ENCODE measurements around the gene NT5C3A.
"Not testable (repeated sequence)": the region's sequence is repeated elsewhere in the genome, so short reads cannot be mapped to it uniquely, and the experiment has no call there.

Gene NT5C3A

DNA sequence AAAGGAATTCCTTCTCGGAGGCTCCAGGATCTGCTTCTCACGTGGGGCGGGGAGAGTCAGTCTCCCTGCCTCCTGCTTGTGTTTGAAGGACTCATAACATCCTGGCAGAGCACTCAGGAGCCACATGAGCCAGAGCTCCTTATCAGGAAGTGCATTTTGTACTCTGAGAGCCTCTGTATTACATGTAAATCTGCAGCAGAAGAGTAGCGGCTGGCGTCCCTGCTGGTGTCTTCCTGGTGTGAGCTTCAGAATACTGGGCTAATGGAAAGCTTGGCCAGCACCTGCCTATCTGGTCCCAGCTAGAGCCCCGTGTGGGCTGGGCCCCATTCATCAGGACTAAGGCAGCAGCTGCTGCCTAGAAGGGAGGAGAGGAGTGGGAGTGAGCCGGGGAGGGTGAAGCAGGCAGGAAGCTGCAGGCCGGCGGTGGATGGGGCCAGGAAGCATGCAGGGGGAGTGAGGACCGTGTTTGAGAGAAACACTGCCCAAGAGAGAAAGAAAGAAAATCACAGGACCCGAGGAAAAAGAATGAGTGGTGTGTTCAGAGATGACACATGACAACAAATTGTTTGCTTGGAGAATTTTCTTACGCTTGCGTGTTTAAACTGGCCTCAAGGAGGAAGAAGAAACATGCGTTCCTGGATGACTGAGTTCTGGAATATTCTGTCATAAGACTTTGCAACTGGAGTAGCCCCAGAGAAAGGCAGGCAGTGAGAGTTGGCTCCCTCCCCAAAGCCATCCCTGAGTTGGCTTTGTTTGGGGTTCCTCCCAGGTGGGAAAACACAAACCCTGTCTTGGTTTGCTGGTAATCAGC, 64.0 kb downstream of the NT5C3A start:
- H3K27ac ChIP-seq: peak overlapping the region; percentile 40; the same call in 1 of the 2 replicates

- H3K27ac ChIP-seq: peak overlapping the region; percentile 40; the same call in 1 of the 2 replicates
Observed at GRCh38 chr7:32997956-32998355, 64.6 kb downstream of the NT5C3A start.

- H3K27ac ChIP-seq: not testable (repeated sequence)
Observed at GRCh38 chr7:32992750-32993149, 69.8 kb downstream of the NT5C3A start.

GRCh38 chr7:32991975-32992700, 70.4 kb downstream of the NT5C3A start:
- H3K27ac ChIP-seq: not testable (repeated sequence)

- peak overlapping the region; percentile 49; the same call in 1 of the 2 replicates for H3K27ac ChIP-seq
Observed at GRCh38 chr7:32991068-32991585, 71.4 kb downstream of the NT5C3A start.

GRCh38 chr7:32988148-32988547, 74.4 kb downstream of the NT5C3A start:
- H3K27ac ChIP-seq: not testable (repeated sequence)

DNA sequence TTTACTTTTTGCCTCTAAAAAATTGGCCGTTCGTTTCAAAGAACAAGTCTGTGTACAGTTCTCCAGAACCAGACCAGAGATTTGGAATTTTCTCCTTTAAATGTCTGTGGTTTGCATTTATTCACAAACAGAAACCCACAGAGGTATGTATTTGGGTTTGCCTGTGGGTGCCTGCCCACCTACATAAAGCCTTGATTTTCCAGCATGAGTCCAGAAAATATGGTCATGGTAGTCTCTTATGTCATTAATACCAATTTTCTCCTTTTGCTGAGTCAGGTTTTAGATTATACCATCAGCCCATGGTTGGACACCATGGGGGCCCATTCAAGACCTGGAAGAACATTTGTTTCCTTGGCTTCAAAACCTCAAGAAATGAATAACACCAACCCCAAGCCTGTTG, 82.7 kb downstream of the NT5C3A start:
- not testable (repeated sequence) for H3K27ac ChIP-seq

- H3K27ac ChIP-seq: not testable (repeated sequence)
Observed at GRCh38 chr7:32979246-32979645, 83.3 kb downstream of the NT5C3A start.

DNA sequence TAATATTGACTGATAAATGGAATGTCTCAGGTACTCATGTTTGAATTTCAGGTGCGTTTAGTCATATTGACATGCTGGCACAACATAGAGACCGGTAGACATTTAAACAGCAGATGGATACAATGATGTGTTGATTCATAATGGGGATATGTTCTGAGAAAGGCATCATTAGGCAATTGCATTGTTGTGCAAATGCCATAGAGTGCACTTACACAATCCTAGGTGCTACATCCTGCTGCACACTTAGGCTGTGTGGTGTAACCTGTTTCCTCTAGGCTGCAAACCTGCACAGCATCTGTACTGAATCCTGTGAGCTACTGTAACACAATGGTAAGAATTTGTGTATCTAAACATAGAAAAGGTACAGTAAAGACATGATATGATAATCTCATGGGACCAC, 85.4 kb downstream of the NT5C3A start:
- not testable (repeated sequence) for H3K27ac ChIP-seq

DNA sequence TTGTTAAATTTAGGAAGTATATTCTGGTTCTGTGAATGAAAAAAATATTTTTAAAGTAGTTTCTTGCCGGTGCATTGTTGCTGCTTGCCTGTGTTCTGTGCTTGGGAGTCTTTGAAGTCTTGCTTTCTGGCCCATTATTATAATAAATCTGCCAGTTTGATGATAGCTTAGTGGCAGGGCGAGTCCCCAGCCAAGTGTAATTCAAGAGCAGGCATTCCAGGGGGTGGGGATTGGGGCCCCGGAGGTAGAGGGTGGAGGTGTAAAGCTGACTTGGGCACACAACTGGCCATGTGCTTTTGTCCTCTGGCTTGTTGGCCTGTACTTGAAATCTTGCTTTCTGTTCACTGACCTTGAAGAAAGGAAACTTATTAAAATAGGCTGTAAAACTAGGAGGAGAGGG, 90.6 kb downstream of the NT5C3A start:
- H3K27ac ChIP-seq: not testable (repeated sequence)

- not testable (repeated sequence) for H3K27ac ChIP-seq
Observed at GRCh38 chr7:32967268-32967582, 95.4 kb downstream of the NT5C3A start.

DNA sequence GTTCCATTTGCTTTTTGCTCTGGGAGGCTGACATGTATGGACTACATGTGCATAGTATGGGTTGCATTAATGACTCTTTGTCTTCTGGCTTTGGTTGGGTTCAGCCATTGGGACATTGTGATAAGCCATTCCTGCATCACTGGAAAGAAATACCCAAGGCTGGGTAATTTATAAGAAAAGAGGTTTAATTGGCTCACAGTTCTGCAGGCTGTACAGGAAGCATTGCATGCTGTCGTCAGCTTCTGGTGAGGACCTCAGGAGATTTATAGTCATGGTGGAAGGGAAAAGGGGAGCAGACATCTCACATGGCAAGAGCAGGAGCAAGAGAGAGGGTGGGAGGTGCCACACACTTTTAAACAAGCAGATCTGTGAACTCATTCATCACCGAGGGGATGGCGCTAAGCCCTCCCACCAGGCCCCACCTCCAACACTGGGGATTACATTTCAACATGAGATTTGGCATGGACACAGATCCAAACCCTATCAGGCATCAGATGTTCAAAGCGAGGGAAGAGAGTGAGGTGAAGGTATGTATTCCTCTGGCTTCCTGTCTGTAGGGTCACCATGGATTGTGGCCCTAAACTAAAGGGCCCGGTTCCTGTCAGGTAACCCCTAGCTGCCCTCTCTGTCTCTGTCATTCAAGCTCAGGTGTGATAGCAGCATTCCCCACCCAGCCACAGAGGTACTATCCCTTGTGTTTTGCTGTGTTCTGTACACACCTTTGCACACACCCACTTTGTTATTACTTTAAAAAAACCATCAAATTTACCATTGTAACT, 95.9 kb downstream of the NT5C3A start:
- not testable (repeated sequence) for H3K27ac ChIP-seq

- peak; percentile 46 for TF ChIP-seq CTCF (conservative IDR thresholded peaks at IDR 0.05)
- H3K27ac ChIP-seq: not testable (repeated sequence)
Observed at GRCh38 chr7:32964461-32965159, 98.0 kb downstream of the NT5C3A start.
